Stimulated activated naive CD4-positive, alpha-beta T cell treated with Interleukin-2 at 50 U/mL for 16 hours (primary cell): ENCODE data around the gene SLC7A6OS.

ENCODE experiments used
- DNase-seq: peaks from one replicate; lab custom pipeline; 2025; lab: John Stamatoyannopoulos, UW

SLC7A6OS gene

GRCh38 chr16:68310774-68311511 lies at the start of gene SLC7A6OS, which contains the start of gene PRMT7:
SLC7A6OS (minus strand) TSS chr16:68310946; CDS start chr16:68310926, 20 bp downstream.
PRMT7 (plus strand) TSS chr16:68311019; CDS start chr16:68315980, 4,961 bp downstream.
- peak; percentile 93 for DNase-seq

GRCh38 chr16:68359398-68360191 lies 48.8 kb upstream of the SLC7A6OS start:
- no peak for DNase-seq

- DNase-seq: no peak
Measured at GRCh38 chr16:68358951-68359350, 48.2 kb upstream of the SLC7A6OS start.

DNA sequence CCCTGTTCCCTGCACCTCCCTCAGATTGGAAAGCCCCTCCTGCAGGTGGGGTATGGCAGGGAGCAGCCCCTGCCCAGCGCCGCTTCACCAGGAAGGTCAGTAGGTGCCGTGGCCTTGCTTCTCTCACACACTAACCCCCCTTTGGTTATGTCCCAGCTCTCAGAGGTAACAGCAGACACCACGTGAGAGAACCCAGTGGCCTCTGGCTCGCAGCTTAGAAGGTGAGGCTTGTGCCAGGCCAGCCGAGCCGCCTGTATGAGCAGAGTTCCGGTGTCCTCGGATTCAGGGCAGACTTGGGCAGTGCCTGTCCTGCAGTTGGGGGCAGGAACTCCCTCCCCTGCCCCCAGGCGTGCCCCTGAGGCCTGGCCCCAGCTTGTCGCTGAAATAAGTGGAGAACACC lies 47.2 kb upstream of the SLC7A6OS start:
- no peak for DNase-seq

- DNase-seq: no peak
Measured at GRCh38 chr16:68357521-68357922, 46.8 kb upstream of the SLC7A6OS start.

- no peak for DNase-seq
Measured at GRCh38 chr16:68356919-68357286, 46.2 kb upstream of the SLC7A6OS start.

GRCh38 chr16:68356249-68356918 lies 45.6 kb upstream of the SLC7A6OS start:
- DNase-seq: peak; percentile 63

DNA sequence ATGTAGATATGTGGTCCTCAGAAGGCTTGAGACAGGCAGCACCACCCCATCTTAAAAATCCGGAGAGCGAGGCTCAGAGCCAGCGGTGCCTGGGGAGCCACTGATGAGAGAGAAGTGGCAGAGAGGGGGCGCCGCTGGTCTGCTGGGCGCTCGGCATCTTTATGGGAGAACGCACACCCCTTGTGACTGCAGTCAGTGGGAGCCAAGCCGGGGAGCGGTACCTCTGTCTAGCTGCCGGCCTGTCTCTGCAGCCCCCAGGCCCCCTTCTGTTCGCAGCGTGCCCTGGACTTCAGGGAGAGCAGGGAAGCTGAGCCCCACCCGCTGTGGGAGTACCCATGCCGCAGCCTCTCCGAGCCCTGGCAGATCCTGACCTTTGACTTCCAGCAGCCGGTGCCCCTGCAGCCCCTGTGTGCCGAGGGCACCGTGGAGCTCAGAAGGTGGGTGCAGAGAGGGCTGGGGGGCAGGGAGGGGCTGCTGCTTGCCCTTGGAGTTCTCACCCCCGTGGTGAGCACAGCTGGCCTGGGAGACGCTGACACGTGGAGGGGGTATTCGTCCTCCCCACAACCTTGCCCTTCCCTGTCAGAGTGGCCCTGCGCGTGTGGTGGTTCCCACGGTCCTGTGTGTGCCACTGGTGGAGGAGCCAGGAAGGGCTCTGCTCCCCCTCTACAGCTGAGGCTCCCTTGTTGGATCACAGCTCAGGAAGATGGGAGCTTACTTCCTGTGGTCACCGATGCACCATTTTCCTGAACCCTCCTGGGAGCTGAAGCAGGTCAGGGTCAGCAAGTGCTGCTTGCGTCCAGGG lies 44.9 kb upstream of the SLC7A6OS start:
- DNase-seq: no peak

- DNase-seq: no peak
Measured at GRCh38 chr16:68354816-68355215, 44.1 kb upstream of the SLC7A6OS start.

DNA sequence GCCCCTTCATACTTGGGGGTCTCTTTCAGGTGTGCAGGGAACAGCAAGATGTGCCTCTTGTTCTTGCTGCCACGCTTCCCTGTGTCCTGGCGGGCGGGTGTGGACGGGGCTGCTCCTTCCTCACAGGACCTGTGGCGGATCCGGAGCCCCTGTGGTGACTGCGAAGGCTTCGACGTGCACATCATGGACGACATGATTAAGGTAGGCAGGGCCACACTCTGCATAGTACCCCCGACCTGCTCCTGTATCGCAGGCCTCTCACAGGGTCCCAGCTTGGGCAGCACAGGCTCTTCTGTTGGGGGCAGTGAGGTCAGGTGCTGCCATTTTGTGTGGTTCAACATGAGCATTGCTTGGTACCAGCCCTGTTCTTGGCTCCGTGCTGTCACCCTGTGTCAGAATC lies 42.6 kb upstream of the SLC7A6OS start:
- no peak for DNase-seq

- no peak for DNase-seq
Measured at GRCh38 chr16:68351991-68352431, 41.3 kb upstream of the SLC7A6OS start.

- no peak for DNase-seq
Measured at GRCh38 chr16:68351463-68351862, 40.7 kb upstream of the SLC7A6OS start.

DNA sequence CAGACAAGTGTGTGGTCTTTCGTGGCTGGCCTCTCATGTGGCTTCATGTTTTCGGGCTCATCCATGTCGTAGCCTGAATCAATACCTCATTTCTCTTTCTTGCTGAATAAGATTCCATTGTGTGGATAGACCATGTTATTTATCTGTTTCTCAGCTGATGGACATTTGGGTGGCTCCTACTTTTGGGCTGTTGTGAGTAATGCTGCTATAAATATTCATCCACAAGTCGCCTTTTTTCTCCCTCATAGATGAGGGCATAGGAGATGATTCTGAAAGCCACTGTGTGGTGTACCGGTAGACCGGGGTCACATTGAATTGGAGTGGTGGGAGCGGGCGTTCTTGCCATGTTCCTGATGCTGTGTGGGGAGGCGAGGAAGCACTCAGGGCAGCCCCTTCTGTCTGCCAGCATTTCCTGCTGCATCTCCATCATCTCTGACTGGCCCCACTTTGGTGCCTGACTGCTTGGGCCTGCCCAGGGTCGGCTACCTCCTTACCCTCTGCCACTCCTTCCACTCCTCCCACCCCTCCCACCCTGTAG lies 40.1 kb upstream of the SLC7A6OS start:
- DNase-seq: no peak

DNA sequence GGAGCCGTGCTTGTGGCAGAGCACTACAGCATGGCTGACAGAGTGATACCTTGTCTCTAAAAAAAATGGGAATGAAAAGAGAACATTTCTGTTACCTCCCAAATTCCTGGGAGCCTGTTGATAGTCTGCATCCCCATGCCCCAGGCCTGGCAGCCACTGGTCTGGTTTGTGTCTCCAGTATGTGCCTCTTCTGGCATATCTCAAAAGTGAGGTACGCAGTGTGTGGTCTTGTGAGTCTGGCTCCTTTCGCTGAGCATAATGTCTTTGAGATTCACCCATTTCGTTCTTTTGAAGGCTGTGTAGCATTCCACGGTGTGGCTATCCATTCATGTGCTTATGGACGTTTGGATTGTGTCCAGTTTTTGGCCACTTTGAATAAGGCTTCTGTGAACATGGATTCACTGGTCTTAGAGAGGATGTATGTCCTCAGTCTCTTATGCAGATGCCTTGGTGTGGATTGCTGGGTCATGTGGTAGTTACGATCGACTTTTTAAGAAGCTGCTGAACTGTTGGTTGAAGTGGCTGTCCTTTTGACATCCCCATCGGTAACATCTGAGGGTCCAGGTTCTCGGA lies 39.2 kb upstream of the SLC7A6OS start:
- DNase-seq: no peak

DNA sequence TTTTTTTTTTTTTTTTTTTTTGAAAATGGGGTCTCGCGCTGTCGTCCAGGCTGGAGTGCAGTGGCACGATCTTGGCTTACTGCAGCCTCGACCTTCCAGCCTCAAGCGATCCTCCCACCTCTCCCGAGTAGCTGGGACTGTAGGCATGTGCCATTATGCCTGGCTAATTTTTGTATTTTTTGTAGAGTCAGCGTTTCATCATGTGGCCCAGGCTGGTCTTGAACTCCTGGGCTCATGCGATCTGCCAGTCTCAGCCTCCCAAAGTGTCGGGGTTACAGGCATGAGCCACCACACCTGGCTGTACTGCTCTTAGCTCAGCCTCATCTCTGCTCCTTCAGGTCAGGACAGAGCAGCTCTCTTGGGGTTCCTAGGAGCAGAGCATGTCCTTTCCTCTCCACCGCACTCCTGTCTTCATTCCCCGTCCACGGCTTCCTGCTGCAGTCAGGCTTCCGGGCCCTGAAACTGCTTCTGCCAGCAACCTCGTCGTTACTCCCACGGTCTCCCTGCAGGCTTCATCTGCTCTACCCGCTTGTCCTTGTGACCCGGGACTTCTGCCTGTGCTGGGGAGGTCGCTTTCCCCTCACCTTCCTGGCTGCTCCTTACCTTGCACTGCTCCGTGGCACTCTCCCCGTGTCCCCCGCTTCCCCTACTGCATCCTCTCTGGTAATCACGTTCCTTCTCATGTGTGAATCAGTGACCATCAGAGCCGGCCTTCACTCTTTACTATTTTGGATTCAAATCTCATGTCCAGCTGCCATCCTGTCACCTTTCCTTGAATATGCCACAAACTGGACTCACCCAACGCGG lies 38.1 kb upstream of the SLC7A6OS start:
- DNase-seq: no peak

- no peak for DNase-seq
Measured at GRCh38 chr16:68347605-68348004, 36.9 kb upstream of the SLC7A6OS start.

DNA sequence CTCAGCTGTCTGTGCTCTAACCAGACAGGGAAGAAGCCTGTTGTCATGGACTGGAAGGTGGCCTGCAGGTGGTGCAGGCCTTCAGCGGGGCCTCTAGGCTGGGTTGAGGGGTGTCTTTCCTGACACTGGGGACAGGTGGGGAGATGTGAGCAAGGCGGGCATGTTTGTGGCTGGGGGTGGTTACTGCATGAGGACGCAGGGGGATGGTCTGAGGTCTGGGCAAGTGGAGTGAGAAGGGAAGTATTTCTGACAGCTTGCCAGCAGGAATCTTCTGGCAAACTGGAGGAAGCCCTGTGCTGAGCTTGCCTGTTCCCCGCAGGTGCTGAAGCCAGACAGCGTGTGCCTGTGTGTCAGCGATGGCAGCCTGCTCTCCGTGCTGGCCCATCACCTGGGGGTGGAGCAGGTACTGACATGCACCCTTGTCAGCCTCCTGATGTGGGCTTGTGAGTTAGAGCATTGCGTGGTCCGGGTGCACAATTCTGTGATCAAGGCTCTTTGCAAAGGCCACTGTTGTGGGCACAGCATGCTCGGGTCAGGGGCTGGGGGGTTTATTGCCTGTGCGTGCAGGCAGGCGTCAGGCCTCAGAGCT lies 36.2 kb upstream of the SLC7A6OS start:
- DNase-seq: no peak

DNA sequence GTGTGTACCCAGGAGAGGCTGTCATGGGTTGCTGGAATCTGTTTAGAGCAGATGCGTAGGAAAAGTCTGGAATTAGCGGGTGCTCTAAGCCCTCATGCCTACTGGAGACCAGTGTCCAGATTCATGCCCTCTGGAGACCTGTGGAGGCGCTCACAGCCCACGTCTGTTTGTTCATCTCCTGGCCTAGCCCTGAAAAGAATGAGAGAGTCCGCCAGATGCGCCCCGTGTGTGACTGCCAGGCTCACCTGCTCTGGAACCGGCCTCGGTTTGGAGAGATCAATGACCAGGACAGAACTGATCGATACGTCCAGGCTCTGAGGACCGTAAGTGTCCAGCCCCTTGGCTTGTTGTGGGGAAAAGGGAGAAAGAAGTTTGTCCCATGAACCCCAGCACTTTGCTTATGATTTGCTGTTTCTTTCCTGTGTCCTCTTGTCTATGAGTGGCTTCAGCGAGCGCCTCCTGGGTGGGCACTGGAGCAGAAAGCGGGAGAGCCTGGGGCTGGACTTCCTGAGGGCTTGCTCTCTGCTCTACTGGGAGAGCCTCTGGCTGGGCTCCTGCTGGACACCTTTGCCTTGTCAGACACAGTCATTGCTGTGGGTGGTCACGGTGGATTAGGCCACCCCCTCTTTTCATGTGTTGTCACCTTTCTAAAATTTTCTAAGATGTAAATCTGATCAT lies 35.4 kb upstream of the SLC7A6OS start:
- DNase-seq: no peak

DNA sequence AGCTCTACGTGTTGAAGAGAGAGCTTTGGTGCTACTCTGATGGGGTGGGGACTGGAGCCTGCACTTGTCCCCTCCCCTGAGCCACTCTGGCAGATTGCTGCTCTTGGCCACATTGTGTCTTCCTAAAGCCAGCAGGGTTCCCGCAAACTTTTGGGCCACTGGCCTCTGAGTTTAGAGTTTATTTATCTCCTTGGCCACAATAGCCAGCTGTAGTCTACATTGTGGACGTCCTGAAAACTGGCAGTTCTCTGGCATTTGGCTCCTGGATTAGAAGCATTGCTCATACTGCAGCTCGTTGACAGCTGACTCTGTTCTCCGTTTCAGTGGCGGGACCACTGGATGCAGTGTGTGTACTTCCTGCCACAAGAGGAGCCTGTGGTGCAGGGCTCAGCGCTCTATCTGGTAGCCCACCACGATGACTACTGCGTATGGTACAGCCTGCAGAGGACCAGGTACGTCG lies 34.6 kb upstream of the SLC7A6OS start:
- no peak for DNase-seq
